WTC11 (cell line): ENCODE data around the gene SRP9.

Source experiments
- AFF4 ChIP-seq: sonication (generic); formaldehyde crosslinking; IDR thresholded peaks from 2 replicates; pipeline ENCODE4 v1.8.1; 2023; ENCODE audit warnings: mild to moderate bottlenecking, missing genetic modification reagents, borderline replicate concordance
- ATF2 ChIP-seq: sonication (generic); formaldehyde crosslinking; IDR thresholded peaks from 2 replicates; pipeline ENCODE4 v1.8.1; 2022; ENCODE audit warnings: low read depth, missing genetic modification reagents, borderline replicate concordance
- ATF3 ChIP-seq: sonication (generic); formaldehyde crosslinking; conservative IDR thresholded peaks from 2 replicates; pipeline ENCODE4 v1.8.1; 2022; ENCODE audit warnings: mild to moderate bottlenecking, missing genetic modification reagents
- CBFB ChIP-seq: sonication (generic); formaldehyde crosslinking; IDR thresholded peaks from 2 replicates; pipeline ENCODE4 v1.8.1; 2022; ENCODE audit warnings: mild to moderate bottlenecking, low read depth, missing genetic modification reagents
- CREB1 ChIP-seq: sonication (generic); formaldehyde crosslinking; IDR thresholded peaks from 2 replicates; pipeline ENCODE4 v1.8.0; 2023; ENCODE audit warnings: mild to moderate bottlenecking, missing genetic modification reagents
- KAT7 ChIP-seq: sonication (generic); formaldehyde crosslinking; IDR thresholded peaks from 2 replicates; pipeline ENCODE4 v1.8.1; 2023; ENCODE audit warnings: missing genetic modification reagents, mild to moderate bottlenecking, borderline replicate concordance
- ZNF121 ChIP-seq: sonication (generic); formaldehyde crosslinking; IDR thresholded peaks from 2 replicates; pipeline ENCODE4 v1.8.0; 2023; ENCODE audit warnings: missing genetic modification reagents
- TF ChIP-seq, protein P1 (sequence below): fragments of 200-600 bp; IDR thresholded peaks from 2 replicates; pipeline ENCODE4 v1.8.0; 2022; ENCODE audit warnings: antibody characterized with exemption
- TF ChIP-seq, protein P2 (sequence below): fragments of 250-450 bp; sonication (Bioruptor Pico); IDR thresholded peaks from 2 replicates; pipeline ENCODE4 v2.1.2; 2022; ENCODE audit warnings: mild to moderate bottlenecking, moderate library complexity

- TF ChIP-seq ATF2 (CRISPR knock-in tag) (no peak), ZNF121 (no peak), CREB1 (CRISPR knock-in tag) (no peak), ATF3 (CRISPR knock-in tag) (no peak), KAT7 (no peak), AFF4 (CRISPR knock-in tag) (no peak), CBFB (CRISPR knock-in tag) (no peak)
- TF ChIP-seq, protein P1, sequence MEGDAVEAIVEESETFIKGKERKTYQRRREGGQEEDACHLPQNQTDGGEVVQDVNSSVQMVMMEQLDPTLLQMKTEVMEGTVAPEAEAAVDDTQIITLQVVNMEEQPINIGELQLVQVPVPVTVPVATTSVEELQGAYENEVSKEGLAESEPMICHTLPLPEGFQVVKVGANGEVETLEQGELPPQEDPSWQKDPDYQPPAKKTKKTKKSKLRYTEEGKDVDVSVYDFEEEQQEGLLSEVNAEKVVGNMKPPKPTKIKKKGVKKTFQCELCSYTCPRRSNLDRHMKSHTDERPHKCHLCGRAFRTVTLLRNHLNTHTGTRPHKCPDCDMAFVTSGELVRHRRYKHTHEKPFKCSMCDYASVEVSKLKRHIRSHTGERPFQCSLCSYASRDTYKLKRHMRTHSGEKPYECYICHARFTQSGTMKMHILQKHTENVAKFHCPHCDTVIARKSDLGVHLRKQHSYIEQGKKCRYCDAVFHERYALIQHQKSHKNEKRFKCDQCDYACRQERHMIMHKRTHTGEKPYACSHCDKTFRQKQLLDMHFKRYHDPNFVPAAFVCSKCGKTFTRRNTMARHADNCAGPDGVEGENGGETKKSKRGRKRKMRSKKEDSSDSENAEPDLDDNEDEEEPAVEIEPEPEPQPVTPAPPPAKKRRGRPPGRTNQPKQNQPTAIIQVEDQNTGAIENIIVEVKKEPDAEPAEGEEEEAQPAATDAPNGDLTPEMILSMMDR, result no peak
- TF ChIP-seq, protein P2, sequence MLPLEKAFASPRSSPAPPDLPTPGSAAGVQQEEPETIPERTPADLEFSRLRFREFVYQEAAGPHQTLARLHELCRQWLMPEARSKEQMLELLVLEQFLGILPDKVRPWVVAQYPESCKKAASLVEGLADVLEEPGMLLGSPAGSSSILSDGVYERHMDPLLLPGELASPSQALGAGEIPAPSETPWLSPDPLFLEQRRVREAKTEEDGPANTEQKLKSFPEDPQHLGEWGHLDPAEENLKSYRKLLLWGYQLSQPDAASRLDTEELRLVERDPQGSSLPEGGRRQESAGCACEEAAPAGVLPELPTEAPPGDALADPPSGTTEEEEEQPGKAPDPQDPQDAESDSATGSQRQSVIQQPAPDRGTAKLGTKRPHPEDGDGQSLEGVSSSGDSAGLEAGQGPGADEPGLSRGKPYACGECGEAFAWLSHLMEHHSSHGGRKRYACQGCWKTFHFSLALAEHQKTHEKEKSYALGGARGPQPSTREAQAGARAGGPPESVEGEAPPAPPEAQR (CRISPR knock-in tag), result no peak
These were observed 61.2 kb downstream of the SRP9 start for GRCh38 chr1:225838793-225839192.
